GM21717 (cell line): ENCODE data around the gene SH3BGRL2.
"Not testable (repeated sequence)": the region's sequence is repeated elsewhere in the genome, so short reads cannot be mapped to it uniquely, and the experiment has no call there.

Source experiments
- ATAC-seq: cut with Tn5 transposase; IDR thresholded peaks from one replicate; pipeline ENCODE4 v1.9.1; 2021; ENCODE audit warnings: mild to moderate bottlenecking, moderate library complexity; ENCODE audit not compliant: unreplicated experiment

Gene SH3BGRL2

DNA sequence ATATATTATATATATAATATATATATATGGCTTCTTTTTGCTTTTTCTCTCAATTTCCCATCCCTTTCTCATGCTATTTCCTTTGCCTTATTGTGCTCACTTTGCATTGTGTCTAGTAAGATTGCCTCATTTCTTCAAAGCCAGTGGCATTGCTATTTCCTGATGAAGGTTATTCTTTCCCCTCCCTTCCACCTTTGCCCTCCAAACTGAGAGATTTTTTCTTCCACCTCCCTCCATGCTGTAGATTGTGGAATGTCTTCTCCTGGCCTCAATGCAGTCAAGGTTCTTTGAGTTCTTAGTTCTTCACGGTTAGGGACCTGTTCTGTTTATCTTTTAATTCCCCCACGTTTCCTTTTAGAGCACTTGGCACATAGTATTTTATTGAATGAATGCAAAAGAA is 17.2 kb downstream of the SH3BGRL2 start:
- ATAC-seq: no peak

DNA sequence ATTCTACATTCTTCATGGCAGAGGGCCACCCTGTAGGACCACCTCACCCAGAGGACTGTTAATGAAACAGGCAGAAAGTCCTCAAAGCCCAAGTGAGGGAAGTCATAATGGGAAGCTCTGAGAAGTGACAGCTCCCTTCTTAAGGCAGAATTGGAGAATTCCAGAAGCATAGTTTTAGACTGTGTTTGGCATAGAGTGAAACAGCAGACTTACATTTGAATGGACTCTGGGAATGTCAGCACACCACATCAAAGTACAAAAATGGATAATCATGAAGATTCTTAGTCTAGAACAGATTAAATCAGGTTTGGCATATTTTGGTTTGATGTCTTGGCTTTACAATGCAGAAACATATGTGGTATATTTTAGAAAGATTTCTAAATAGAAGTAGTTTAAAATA is 17.9 kb downstream of the SH3BGRL2 start:
- no peak for ATAC-seq

DNA sequence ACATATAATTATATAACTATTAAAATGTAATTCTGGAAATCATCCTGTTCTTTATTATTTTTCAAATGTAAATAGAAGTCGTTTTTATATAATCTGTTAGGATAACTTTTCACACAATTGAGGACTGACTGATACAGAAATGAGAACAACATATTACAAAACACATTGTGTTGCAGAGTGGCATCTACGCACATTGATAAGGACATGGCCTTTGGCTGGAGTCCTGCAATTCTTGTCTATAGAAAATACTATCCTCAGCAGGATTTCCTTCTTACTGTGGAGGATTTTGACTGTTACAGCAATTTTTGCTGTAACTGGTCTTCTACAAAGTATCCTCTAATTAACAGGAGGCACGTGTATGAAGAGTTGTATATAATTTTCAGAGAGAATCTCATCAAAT is 19.8 kb downstream of the SH3BGRL2 start:
- ATAC-seq: no peak

DNA sequence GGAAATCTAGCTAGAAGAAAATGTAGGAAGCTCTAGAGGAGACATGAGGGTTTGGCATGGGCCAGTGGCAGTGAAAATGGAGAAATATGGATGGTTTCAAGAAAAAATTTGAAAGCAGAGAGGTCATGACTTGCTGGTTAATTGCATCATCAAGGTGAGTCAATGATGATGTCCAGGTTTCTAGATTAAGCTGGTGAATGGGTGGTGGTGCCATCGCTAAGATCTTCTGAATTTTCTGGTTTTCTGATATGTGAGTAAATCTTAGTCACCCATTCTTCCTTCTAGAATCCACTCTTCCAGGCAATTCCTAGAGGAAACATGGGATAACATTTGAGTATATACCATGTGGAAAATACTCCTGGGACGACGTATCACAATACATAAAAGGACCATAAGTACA is 25.0 kb downstream of the SH3BGRL2 start:
- ATAC-seq: no peak

DNA sequence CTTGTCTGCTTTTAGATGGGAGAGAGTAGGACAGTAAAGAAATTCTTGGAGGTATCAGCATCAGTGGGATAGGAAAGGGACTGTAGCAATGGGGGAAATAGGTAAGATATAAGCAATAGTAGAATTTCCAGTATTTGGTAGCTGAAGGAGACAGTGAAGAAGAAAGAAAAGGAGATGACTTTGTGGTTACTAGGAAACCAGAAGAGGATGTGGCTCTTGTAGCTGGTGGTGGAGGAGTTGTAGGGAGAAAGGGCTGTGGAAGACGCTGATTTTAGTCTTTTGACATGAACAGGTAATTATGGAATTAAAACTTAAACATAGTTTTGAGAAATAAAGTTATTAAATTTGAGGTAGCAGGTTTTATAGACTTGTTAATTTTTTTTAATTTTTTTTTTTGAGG is 26.1 kb downstream of the SH3BGRL2 start:
- ATAC-seq: no peak

DNA sequence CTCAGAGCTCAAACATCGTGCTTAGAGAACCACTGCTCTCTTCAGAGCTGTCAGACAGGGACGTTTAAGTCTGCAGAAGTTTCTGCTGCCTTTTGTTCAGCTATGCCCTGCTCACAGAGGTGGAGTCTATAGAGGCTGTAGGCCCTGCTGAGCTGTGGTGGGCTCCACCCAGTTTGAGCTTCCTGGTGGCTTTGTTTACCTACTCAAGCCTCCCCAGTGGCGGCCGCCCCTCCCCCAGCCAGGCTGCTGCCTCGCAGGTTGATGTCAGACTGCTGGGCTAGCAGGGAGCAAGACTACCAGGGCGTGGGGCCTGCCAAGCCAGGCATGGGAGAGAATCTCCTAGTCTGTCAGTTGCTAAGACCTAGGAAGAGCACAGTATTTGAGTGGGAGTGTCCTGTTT is 32.5 kb downstream of the SH3BGRL2 start:
- not testable (repeated sequence) for ATAC-seq

DNA sequence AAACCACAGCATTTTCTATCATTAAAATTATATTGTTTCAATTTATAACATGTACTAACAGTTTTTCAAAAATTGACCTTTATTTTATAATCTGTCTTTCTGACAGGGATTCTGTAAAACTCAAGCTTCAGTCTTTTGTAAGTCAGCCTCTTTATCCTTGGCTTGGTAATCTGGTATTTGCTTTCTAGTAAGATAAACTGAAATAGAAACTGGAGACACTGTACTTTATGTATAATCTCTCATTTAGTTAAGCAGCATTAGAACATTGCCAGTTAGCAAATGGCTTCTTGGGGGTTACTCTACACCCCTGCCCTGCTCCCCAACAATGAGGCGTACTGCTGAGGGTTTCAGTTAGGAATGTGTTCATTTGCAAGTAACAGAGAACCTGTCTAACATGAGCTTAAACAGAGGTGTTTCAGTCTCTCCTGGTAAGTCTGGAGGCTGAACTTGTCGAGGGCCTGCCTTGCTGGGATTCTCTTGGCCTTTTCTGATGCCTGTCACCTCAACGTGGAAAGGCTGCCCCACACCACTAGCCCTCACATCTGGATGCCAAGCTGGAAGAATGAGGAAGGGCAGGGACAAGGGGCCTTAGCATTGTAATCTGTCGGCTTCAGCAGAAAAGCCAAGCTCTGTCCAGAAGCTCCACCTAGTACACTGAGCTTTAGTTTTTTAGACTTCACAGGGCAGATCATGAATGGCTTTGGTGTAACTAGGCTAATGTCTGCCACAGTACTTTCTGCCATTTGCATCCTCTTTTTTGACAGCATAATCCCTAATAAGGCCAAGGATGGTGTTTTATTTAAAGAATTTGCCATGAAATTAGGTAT is 34.8 kb downstream of the SH3BGRL2 start:
- no peak for ATAC-seq

DNA sequence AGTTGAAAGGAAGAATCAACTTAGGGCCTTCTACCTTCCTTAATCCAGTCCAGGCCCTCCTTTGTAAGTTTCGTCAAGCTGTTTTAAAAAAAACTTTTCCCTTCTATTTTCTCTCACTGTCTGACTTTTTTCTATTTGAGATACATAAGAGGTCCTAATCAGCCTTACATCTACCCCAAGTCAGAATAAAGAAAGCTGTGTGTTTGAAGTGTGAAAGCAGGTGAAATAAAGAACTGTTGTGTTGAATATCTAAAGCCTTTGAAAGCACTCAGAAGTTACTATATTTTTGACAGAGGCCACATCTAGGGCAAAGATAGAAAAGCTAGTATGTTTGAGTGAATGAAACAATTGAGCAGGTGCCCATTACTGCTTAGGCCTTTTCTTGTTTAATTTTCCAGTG is 35.5 kb downstream of the SH3BGRL2 start:
- no peak for ATAC-seq

DNA sequence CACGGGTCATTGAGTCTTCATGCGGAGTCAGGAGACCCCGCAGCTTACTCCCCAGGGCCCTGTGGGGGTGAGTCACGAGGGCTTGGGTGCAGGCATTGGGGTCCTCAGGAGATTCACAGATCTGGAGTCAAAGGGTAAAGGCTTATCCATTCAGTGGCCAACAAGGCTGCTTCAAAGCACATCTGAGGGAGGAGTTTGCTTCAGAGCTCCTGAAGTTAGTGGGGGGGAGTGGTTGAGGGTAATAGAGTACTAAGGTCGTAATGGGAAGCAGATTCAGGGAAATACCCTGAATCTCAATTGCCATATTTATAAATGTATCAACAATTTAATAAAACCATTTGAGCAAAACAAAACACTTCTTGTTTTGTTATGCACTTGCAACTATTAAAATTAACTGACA is 37.3 kb downstream of the SH3BGRL2 start:
- no peak for ATAC-seq

DNA sequence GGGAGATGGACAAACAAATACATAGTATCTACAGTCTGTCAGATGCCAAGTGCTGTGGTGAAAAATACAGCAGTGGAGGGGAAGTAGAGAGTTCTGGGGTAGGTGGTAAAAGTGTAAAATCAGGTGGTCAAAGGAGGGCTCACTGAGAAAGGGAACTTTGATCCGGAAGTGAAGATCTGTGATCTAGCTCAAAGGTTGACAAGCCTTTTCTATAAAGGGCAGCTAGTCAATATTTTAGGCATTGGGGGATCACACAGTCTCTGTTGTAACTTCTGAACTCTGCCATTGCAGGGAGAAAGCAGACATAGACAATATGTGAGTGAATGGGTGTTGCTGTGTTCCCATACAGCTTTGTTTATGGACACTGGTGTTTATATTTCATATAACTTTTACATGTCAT is 38.6 kb downstream of the SH3BGRL2 start:
- no peak for ATAC-seq

DNA sequence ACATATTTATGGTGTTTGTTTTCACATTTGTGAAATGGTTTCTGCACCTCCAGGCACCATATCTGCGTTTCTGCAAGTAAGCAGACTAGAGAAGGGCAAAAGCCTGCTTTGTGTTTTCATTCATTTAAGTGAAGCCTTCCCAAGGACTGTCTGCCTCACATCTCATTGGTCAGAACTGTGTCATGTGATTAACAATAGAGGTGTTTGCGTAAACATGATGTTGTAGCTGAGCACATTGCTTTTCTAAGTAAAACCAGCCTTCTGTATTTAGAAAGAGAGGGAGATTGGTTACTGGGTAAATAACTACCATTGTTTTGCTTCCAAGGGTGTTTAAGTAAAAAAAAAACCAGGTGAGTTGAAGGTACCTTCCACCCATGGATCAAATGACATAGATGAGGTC is 39.7 kb downstream of the SH3BGRL2 start:
- ATAC-seq: no peak

DNA sequence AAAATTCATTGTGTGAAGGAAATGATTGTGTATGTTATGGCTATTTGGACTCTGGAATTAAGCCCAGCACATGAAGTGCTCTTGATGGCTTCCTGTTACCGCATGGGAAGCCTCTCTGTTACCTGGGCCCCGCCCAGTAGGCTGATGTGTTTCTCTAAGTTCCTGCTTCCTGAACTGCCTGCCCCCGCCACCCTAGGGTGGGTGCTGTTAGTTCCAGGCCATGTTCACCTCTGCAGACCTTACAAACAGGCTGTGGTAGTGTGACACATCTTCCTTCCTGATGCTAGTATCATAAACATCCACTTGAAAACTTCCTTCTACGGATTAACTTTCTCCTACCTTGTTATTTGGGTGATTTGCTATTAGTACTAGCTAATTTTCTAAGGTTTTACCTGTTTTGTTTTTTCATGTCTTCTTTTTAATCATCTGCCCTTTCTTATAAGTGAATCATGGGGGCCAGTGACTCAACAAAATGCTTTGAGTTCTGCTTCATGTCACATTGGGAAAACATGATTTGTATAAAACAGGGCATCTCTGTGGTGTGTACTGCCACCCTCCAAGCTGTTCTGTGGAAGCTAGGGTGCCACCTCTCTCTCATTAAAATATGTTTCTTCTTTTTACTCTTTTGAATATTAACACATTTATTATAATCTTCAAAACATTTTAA is 40.6 kb downstream of the SH3BGRL2 start:
- no peak for ATAC-seq

DNA sequence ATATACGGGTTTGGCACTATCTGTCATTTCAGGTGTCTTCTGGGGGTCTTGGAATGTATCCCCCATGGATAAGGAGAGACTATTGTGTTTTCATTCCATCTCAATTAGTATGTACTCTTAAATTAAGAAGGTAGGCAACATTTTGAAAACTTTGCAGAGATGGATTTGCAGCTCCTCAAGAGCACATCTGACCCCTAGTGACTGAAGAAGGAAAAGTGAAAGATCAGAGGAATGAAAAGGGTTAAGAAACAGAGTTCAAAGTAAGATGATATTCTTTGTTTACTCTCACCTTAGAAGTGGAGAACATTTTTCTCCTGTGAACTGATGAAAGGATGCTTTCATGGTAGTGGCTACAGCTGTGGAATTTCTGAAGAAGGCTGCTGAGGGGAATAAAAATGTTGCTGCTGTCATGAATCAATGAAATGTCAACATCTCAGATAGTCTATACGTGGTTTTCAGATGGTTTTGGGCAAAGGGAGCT is 41.5 kb downstream of the SH3BGRL2 start:
- no peak for ATAC-seq

DNA sequence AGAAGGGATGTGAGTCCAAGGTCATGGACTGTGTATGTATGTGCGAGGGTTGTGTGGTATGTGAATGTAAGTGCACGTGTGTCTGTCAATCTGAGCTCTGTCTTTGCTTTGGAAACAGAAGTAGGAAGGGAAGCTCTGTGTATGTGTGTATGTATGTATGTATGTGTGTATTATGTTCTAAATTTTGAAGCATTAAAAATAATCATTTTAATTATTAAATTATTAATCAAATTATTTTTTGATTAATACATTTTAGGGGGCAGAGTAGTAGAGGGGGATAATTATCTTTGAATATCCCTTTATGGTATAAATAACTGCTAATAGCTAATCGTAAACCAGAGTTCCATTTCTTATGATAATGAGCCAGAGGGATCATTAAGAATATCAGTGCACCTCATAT is 42.8 kb downstream of the SH3BGRL2 start:
- ATAC-seq: no peak

DNA sequence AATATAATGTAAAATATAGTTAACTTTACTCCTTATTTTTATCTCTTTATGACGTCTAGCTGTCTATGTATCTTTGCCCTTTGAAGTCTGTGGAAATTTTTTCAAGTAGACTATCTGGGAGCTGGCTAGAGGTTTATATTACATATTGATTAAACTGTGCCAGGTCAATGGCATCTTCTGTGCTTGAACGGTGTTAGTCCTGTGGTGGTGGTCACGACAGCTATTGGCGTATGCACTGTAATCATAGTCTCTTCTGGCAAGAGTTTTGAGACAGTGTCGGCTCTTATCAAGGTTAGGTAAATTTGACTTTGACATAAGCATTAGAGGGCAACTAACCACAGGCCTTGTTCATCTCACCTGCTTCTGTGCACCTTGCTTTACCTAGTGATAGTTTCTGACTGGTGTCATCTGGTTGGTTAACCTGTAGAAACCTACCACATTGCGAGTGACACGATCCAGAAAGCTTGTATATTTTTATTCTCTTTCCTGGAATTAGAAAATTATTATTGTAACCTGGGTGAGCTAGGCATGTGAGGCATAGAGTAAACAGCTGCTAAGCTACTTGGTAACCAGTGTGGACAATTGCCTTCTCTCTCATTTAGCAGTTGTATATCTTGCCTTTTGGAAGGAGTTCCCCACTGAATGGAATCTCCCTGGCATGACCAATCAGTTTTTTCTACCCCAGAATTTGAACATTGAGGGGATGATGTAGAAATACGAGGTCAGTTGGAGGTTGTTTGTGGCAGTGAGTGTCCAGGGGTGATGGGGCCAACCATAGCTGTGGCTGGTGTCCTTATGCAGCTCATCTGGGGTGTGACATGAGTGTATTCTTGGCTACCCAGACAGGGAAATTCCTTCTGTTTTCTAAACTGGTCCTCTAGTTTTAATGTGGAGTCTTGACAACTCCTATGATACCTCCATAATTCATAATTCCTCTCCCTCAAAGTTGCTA is 45.9 kb downstream of the SH3BGRL2 start:
- no peak for ATAC-seq

DNA sequence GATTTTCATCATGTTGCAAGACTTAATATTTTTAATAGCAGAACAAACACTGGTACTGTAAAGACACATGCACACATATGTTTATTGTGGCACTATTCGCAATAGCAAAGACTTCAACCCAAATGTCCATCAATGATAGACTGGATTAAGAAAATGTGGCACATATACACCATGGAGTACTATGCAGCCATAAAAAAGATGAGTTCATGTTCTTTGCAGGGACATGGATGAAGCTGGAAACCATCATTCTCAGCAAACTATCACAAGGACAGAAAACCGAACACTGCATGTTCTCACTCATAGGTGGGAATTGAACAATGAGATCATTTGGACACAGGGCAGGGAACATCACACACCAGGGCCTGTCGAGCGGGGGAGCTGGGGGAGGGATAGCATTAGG is 51.6 kb downstream of the SH3BGRL2 start:
- not testable (repeated sequence) for ATAC-seq

DNA sequence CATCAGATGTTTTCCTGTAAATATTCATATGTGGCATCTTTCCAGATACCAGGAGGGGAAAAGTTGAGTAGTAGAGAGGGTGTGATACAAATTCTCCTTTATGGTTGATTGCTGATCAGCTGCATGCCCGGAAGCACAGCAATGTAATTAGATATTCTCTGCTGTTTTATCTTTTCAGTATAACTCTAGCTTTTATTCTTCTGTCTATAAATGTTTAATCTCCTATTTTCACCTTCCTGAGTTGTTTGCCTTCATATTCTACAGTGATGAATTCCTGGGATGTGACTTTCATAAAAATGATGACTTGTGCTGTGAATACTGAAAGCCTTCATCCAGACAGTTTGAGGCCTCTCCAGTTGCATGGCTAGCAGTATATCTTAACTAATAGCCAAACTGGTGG is 53.7 kb downstream of the SH3BGRL2 start:
- no peak for ATAC-seq

DNA sequence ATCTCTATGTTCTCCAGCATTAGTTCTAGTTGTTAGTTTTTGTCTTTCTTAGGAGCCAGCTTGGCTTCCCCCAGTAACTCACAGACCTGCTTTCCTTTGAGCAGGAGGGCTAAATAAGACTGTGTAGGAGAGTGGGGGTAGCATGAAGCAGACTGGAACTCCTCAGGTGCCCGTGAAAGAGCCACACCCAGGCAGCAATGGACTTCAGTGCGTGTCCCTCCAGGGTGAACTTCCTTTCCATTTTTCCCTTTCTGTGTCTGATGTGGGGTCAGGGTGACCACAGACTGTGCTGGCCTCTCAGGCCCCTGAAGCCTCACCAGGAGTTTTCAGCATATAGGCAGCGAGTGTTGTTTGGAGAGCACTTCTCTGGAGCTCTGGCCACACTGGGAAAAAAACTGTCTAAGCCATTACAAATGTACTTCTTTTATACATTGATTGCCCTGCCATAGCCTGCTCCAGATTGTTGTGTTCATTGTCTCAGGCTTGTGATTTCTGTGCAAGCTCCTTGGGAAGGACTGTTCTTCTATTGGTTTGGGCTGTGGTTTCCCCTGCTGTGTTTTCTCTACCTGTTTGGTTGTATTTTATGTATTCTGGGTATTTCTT is 55.7 kb downstream of the SH3BGRL2 start:
- no peak for ATAC-seq

DNA sequence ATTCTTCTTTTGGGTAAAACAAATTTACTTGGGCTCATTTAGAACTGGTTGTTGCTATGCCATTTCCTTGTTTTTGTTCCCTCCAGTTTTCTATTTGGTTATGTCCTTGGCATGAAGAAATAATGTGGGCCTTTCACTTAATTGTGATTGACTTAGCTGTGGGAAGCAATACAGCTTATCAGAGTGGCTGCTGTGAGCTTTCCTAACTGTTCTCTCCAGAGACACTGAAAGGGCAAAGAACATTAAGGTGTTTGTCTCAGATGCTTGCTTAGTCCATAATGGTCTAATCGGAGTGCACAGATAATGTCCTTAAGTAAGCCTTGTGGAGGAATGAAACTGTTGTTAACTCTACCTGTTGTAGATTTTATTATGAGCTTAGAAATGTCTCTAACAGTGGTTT is 56.6 kb downstream of the SH3BGRL2 start:
- no peak for ATAC-seq

DNA sequence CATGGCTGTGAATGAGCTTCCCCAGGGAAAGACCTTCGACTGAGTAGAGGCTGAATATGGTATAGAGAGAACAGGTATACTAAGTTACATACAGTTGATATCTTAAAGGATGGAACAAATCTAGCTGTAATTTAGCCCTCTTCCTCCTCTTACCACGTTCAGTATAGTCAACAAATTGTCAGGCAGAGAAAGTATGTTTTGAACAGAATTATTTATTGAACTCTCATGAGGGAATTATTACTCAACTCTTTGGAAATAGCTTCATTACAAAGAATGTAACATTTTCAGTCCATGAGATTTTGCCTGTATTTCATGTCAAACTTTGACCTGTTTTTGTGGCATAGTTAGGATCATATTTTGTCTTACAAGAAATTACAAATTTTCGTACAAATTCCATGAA is 63.0 kb downstream of the SH3BGRL2 start:
- no peak for ATAC-seq
